Gastrocnemius medialis (tissue), 4 donors: ENCODE results near the gene WWOX. TPM values are rescaled to one million over a fixed set of nuclear protein-coding genes. Genes with fewer than 3 reads are reported as not detected.
A peak's percentile ranks its signal among the peaks of the same experiment; 100 is the strongest.

Experiments
- ATAC-seq, 2 donors: fragments of 150-250 bp; one replicate each; pipeline ENCODE4 v1.9.1; 2016
- DNase-seq, 2 donors: peaks; one replicate each; pipeline ENCODE4 v3.0.0-alpha.2; 2019
- H3K27ac ChIP-seq, 4 donors: fragments of 200-600 bp; sonication (generic); 1 replicate in 1 of 4; 2 replicates in 3 of 4; pipeline ENCODE4 v1.5.1; 2016 to 2018; ENCODE audit warnings: mild to moderate bottlenecking in 2 of 4, moderate library complexity in 1 of 4
- H3K27me3 ChIP-seq, 3 donors: fragments of 200-600 bp; sonication (generic) in 2 of 3; 1 replicate in 1 of 3; 2 replicates in 2 of 3; pipeline versions ENCODE4 v1.5.1 to v1.6.0; 2016 to 2019; ENCODE audit warnings: mild to moderate bottlenecking in 1 of 3, moderate library complexity in 1 of 3
- H3K36me3 ChIP-seq, 2 donors: fragments of 200-600 bp; sonication (generic) in 1 of 2; one replicate each; pipeline ENCODE4 v1.5.1; 2017 to 2018
- H3K4me1 ChIP-seq, 2 donors: fragments of 200-600 bp; sonication (generic) in 1 of 2; one replicate each; pipeline ENCODE4 v1.5.1; 2016 to 2017; ENCODE audit warnings: mild to moderate bottlenecking in 2 of 2
- H3K4me3 ChIP-seq, 4 donors: fragments of 200-600 bp; sonication (generic) in 3 of 4; 1 replicate in 1 of 4; 2 replicates in 3 of 4; pipeline ENCODE4 v1.5.1; 2016 to 2019; ENCODE audit warnings: mild to moderate bottlenecking in 2 of 4
- H3K9me3 ChIP-seq, 3 donors: fragments of 200-600 bp; sonication (generic) in 2 of 3; 1 replicate in 1 of 3; 2 replicates in 2 of 3; pipeline ENCODE4 v1.5.1; 2016 to 2019
- POLR2A ChIP-seq, 2 donors: fragments of 450-650 bp; IDR thresholded peaks; one replicate each; pipeline ENCODE4 v1.6.1; 2017; ENCODE audit warnings: antibody characterized with exemption in 2 of 2, mild to moderate bottlenecking in 2 of 2, moderate library complexity in 2 of 2
- in situ Hi-C, 4 donors: fragments of 200-750 bp; cut with MboI; loops; one replicate each; pipeline versions ENCODE4 v1.15.0 to v1.8.0; 2017; ENCODE audit warnings: low sequenced_read_pairs in 4 of 4
- intact Hi-C: fragments of 100-400 bp; cut with DNase I; formaldehyde crosslinking; loops from one replicate; pipeline ENCODE4 v1.15.1; 2023; ENCODE audit warnings: low total_unique reads
- total RNA-seq, 4 donors: library from RNA; depleted of rRNA; stranded (reverse); fragments of >200 nt; gene quantifications; one replicate each; pipeline versions ENCODE4 v1.1.0 to v1.2.3, GENCODE V29; 2016
- TF ChIP-seq, protein P1 (sequence below), 5 experiments: fragments of 450-650 bp in 3 of 5; fragments of 200-600 bp in 2 of 5; sonication (generic) in 2 of 5; IDR thresholded peaks in 4 of 5; conservative IDR thresholded peaks in 1 of 5; 1 replicate in 4 of 5; 2 replicates in 1 of 5; pipeline ENCODE4 v1.5.1; 2016 to 2019; ENCODE audit warnings: antibody characterized with exemption in 5 of 5, mild to moderate bottlenecking in 3 of 5, moderate library complexity in 3 of 5

Gene WWOX
- total RNA-seq, 4 donors from 2014 or later, result 3.3 to 13.0 (median 6.0) TPM

DNA sequence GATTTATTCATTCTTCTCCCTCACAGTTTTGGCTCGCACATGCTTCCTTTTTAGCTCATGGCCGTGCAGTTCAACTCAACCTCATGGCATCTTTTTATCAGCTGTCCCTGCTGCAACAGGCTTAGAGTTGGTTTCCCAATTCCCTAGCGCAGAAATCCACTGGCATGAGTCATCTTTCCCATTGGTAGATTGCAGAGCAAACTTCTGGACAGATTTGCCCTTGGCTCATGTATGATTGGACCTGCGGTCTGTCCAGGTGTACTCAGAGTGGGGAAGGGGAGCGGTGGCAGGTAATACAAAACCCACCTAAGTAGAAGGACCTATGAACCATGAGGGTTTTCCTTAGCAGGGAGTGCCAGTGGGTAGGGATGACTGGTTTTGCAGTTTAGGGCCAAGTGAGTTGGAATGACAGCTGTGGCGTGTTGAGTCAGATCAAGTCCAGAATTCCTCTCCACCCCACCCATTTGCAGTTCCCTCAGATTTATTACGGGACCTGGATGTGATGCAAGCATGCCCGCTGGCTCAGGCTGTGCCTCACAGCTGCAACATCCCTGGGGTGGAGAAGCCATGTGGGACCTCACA is 584.7 kb downstream of the WWOX start:
- H3K4me3 ChIP-seq, result no peak overlapping the region
- intact Hi-C loops, result loop anchor here (1.0 to 10.0 kb wide), 6 partner anchors 55 to 918 kb away; no protein-coding TSS in a partner anchor
- ATAC-seq (peak; percentile 93 to 97), DNase-seq (peak; percentile 78 to 88)
- peaks cover 6 to 23% of the 10 kb centered on the region in 2 donors for H3K4me1 ChIP-seq
- H3K36me3 ChIP-seq, result no peaks in the 10 kb centered on the region
- TF ChIP-seq, protein P1, sequence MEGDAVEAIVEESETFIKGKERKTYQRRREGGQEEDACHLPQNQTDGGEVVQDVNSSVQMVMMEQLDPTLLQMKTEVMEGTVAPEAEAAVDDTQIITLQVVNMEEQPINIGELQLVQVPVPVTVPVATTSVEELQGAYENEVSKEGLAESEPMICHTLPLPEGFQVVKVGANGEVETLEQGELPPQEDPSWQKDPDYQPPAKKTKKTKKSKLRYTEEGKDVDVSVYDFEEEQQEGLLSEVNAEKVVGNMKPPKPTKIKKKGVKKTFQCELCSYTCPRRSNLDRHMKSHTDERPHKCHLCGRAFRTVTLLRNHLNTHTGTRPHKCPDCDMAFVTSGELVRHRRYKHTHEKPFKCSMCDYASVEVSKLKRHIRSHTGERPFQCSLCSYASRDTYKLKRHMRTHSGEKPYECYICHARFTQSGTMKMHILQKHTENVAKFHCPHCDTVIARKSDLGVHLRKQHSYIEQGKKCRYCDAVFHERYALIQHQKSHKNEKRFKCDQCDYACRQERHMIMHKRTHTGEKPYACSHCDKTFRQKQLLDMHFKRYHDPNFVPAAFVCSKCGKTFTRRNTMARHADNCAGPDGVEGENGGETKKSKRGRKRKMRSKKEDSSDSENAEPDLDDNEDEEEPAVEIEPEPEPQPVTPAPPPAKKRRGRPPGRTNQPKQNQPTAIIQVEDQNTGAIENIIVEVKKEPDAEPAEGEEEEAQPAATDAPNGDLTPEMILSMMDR (IDR thresholded peaks at IDR 0.05 in 4 of 5, conservative IDR thresholded peaks at IDR 0.05 in 1 of 5), result no peak
- no peak for TF ChIP-seq POLR2A (IDR thresholded peaks at IDR 0.05)
- peak overlapping the region; percentile 68 to 73 (median 70) for H3K27ac ChIP-seq
- H3K9me3 ChIP-seq, result no peaks in the 10 kb centered on the region
- in situ Hi-C loops, result loop anchor here in 1 of 4 donors (10.0 kb wide), 1 partner anchor 179 kb away; no protein-coding TSS in a partner anchor
- no peaks in the 10 kb centered on the region for H3K27me3 ChIP-seq

DNA sequence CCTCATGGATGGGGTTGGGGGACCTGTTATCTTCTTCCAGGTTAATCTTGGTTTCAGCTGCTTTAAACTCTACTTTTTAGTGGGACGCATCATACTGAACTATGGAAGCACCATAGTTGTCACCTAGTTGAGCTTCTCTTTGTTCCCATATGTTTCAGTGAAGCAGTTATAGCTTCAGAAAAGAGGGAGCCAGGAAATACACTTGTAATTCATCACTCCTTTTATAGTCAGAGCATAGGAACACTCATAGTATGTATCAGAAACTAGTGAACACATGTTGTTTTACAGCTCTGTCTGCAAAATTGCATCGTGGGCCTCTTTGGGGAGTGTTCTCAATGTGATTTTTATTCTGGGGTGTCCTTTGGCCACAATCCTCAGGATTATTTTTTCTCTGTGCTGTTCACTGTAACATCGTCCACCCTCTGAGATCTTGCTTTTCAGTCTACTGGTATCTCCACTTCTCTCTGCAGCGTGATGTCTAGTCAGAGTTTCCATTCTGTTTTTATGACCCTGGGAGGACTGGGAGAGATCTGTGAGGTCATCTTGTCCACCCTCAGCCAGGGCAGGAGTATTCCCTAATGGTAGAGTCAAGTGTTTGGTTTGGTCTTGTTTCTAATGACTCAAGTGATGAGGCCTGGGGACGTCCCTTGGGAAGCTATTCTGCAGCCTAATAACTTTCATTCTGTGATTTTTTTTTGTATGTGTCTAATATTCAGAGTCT is 585.4 kb downstream of the WWOX start:
- in situ Hi-C loops, result loop anchor here in 1 of 4 donors (10.0 kb wide), 1 partner anchor 180 kb away; no protein-coding TSS in a partner anchor
- intact Hi-C loops, result loop anchor here (1.0 to 10.0 kb wide), 6 partner anchors 56 to 917 kb away; no protein-coding TSS in a partner anchor
- H3K4me1 ChIP-seq, result peaks cover 6 to 23% of the 10 kb centered on the region in 2 donors
- no peaks in the 10 kb centered on the region for H3K9me3 ChIP-seq
- ATAC-seq (peak; percentile 37 to 42), DNase-seq (peak; percentile 45 to 69)
- no peaks in the 10 kb centered on the region for H3K27me3 ChIP-seq
- H3K27ac ChIP-seq, result peak overlapping the region; percentile 68 to 73 (median 70)
- H3K4me3 ChIP-seq, result no peak overlapping the region
- TF ChIP-seq, protein P1 (IDR thresholded peaks at IDR 0.05 in 4 of 5, conservative IDR thresholded peaks at IDR 0.05 in 1 of 5), result no peak
- TF ChIP-seq POLR2A (IDR thresholded peaks at IDR 0.05), result no peak
- no peaks in the 10 kb centered on the region for H3K36me3 ChIP-seq

DNA sequence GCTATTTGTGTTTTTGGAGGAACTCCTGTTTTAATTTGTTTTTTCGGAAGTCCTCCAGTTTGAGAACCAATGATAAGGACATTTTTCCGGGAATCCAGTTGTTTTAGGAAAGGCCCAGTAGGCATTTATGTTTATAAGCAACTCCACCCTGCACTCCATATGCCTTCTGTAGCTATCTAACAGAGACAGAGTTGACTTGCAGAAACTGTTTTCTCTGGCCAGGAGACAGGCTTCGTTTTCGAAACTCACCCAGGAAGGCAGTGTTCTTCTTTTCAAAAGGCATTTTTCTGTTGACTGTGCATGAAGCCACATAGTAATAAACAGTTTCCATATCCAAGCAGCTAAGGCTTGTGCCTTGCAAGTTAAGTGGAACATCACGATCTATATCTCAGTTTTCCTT is 587.1 kb downstream of the WWOX start:
- DNase-seq (no peak), ATAC-seq (no peak)
- Histone ChIP-seq H3K4me1 (peaks cover 6 to 23% of the 10 kb centered on the region in 2 donors), H3K9me3 (no peaks in the 10 kb centered on the region), H3K27ac (no peak overlapping the region), H3K36me3 (no peaks in the 10 kb centered on the region), H3K27me3 (no peaks in the 10 kb centered on the region), H3K4me3 (no peak overlapping the region)
- TF ChIP-seq POLR2A (IDR thresholded peaks at IDR 0.05), result no peak
- TF ChIP-seq, protein P1 (IDR thresholded peaks at IDR 0.05 in 4 of 5, conservative IDR thresholded peaks at IDR 0.05 in 1 of 5), result no peak
- intact Hi-C loops (loop anchor here (10.0 kb wide), 1 partner anchor 848 kb away; no protein-coding TSS in a partner anchor), in situ Hi-C loops (loop anchor here in 1 of 4 donors (10.0 kb wide), 1 partner anchor 182 kb away; no protein-coding TSS in a partner anchor)

DNA sequence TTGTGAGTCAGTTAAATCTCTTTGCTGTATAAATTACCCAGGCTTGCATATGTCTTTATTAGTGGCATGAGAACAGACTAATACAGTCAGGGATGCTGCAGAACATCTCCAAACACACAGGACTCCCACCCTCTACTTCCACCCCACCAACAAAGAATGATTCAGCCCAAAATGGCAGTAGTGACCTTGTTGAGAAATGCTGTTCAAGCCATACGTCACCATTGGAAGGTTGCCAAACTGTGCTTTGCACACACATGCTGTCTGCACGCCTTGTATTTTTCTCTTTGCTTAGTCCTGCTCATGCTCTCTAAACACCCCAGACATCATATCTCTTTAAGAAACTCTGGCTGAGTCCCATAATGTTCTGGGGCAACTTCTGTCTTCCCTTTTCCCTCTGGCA is 589.6 kb downstream of the WWOX start:
- Histone ChIP-seq H3K9me3 (no peaks in the 10 kb centered on the region), H3K4me3 (no peak overlapping the region), H3K27me3 (no peaks in the 10 kb centered on the region), H3K27ac (no peak overlapping the region), H3K36me3 (no peaks in the 10 kb centered on the region), H3K4me1 (peaks cover 6 to 16% of the 10 kb centered on the region in 2 donors)
- TF ChIP-seq, protein P1 (IDR thresholded peaks at IDR 0.05 in 4 of 5, conservative IDR thresholded peaks at IDR 0.05 in 1 of 5), result no peak
- in situ Hi-C loops, result loop anchor here in 1 of 4 donors (10.0 kb wide), 1 partner anchor 184 kb away; no protein-coding TSS in a partner anchor
- intact Hi-C loops, result loop anchor here (10.0 kb wide), 1 partner anchor 846 kb away; no protein-coding TSS in a partner anchor
- ATAC-seq (no peak), DNase-seq (no peak)
